H1 (cell line): ENCODE results near the gene SLC2A1. TPM values are rescaled to one million over a fixed set of nuclear protein-coding genes. Genes with fewer than 3 reads are reported as not detected.
"Not testable (repeated sequence)": the region's sequence is repeated elsewhere in the genome, so short reads cannot be mapped to it uniquely, and the experiment has no call there.

Source experiments
- CTCF ChIA-PET: fragments of 300-600 bp; sonication (Branson Sonifier 250); formaldehyde crosslinking; loops from one replicate; lab custom pipeline; 2021; ENCODE audit not compliant: partially characterized antibody; lab: Charles Lee
- POLR2A ChIA-PET: fragments of 300-600 bp; sonication (Branson Sonifier 250); formaldehyde crosslinking; loops from one replicate; lab custom pipeline; 2021; ENCODE audit warnings: inconsistent platforms; ENCODE audit not compliant: partially characterized antibody; lab: Charles Lee
- DNase-seq, 2 experiments: peaks; one replicate each; pipeline versions ENCODE4 v3.0.0 to v3.0.0-alpha.2; 2010 to 2022; ENCODE audit warnings: low spot score in 2 of 2, low read depth in 1 of 2, mixed read lengths in 1 of 2
- FAIRE-seq: peaks from 2 replicates; lab custom pipeline; 2011; peaks lifted over from hg19 to GRCh38; lab: Jason Lieb, UNC
- H2AFZ ChIP-seq: 2 replicates; pipeline ENCODE4 v1.8.1; 2012; ENCODE audit warnings: low read length, inconsistent platforms
- H2AK5ac ChIP-seq: 2 replicates; pipeline ENCODE4 v1.6.1; 2013; ENCODE audit warnings: low read depth, low read length
- H2BK120ac ChIP-seq: replicated peaks from 2 replicates; pipeline ENCODE3; 2013; ENCODE audit warnings: low read depth, low read length, inconsistent platforms
- H2BK12ac ChIP-seq: 2 replicates; pipeline ENCODE4 v1.6.1; 2013; ENCODE audit warnings: low read depth, low read length
- H2BK15ac ChIP-seq: 2 replicates; pipeline ENCODE4 v1.6.1; 2013; ENCODE audit warnings: low read length
- H2BK20ac ChIP-seq: 2 replicates; pipeline ENCODE4 v1.6.1; 2013; ENCODE audit warnings: low read length
- H2BK5ac ChIP-seq: 2 replicates; pipeline ENCODE4 v1.6.1; 2013; ENCODE audit warnings: low read depth, low read length
- H3K14ac ChIP-seq: 2 replicates; pipeline ENCODE4 v1.6.1; 2013; ENCODE audit warnings: inconsistent platforms; ENCODE audit not compliant: insufficient read length
- H3K18ac ChIP-seq: 2 replicates; pipeline ENCODE4 v1.6.1; 2013; ENCODE audit warnings: low read length; ENCODE audit errors: extremely low read depth
- H3K23ac ChIP-seq: 2 replicates; pipeline ENCODE4 v1.6.1; 2013; ENCODE audit warnings: inconsistent platforms; ENCODE audit not compliant: insufficient read length
- H3K23me2 ChIP-seq: 2 replicates; pipeline ENCODE4 v1.6.1; 2013; ENCODE audit warnings: low read depth, low read length
- H3K27ac ChIP-seq: 2 replicates; pipeline ENCODE4 v1.6.1; 2011; ENCODE audit warnings: low read depth, low read length, inconsistent platforms
- H3K27me3 ChIP-seq, 4 experiments: replicated peaks in 1 of 4; 1 replicate in 1 of 4; 2 replicates in 3 of 4; pipeline versions ENCODE4 v1.6.1 to v1.8.1; 2011 to 2013; ENCODE audit warnings: low read length in 3 of 4, mild to moderate bottlenecking in 3 of 4, inconsistent platforms in 2 of 4, mixed read lengths in 2 of 4, moderate library complexity in 1 of 4; ENCODE audit not compliant: control insufficient read depth in 3 of 4, insufficient read depth in 3 of 4; ENCODE audit errors: extremely low read depth in 1 of 4
- H3K36me3 ChIP-seq, 4 experiments: 2 replicates each; pipeline versions ENCODE4 v1.6.1 to v1.8.1; 2011 to 2013; ENCODE audit warnings: mild to moderate bottlenecking in 4 of 4, low read length in 3 of 4, moderate library complexity in 2 of 4, control low read depth in 1 of 4, inconsistent platforms in 1 of 4; ENCODE audit not compliant: insufficient read depth in 4 of 4, control insufficient read depth in 2 of 4
- H3K4ac ChIP-seq: replicated peaks from 2 replicates; pipeline ENCODE3; 2013; ENCODE audit warnings: low read length, low read depth, mixed read lengths, inconsistent platforms; ENCODE audit not compliant: insufficient read length
- H3K4me1 ChIP-seq, 4 experiments: replicated peaks in 1 of 4; 1 replicate in 1 of 4; 2 replicates in 3 of 4; pipeline versions ENCODE4 v1.6.1 to v1.8.1; 2011 to 2013; ENCODE audit warnings: low read length in 3 of 4, inconsistent platforms in 2 of 4, mixed read lengths in 1 of 4; ENCODE audit not compliant: insufficient read depth in 4 of 4, control insufficient read depth in 3 of 4
- H3K4me2 ChIP-seq, 2 experiments: 2 replicates each; pipeline versions ENCODE4 v1.6.1 to v1.8.1; 2011 to 2013; ENCODE audit warnings: low read depth in 2 of 2, low read length in 2 of 2, control low read depth in 1 of 2, inconsistent platforms in 1 of 2, mild to moderate bottlenecking in 1 of 2; ENCODE audit not compliant: insufficient read depth in 1 of 2
- H3K4me3 ChIP-seq, 4 experiments: fragments of 200-600, 300-600 bp in 1 of 4; sonication (generic), shearing (Covaris generic), sonication (Bioruptor Twin) in 1 of 4; 2 replicates each; pipeline versions ENCODE4 v1.5.1 to v1.8.1; 2011 to 2016; ENCODE audit warnings: low read length in 4 of 4, low read depth in 3 of 4, control low read depth in 2 of 4, inconsistent platforms in 2 of 4, mild to moderate bottlenecking in 2 of 4, mixed read lengths in 1 of 4, moderate library complexity in 1 of 4; ENCODE audit not compliant: insufficient read depth in 2 of 4; ENCODE audit errors: extremely low read depth in 1 of 4
- H3K56ac ChIP-seq: replicated peaks from 2 replicates; pipeline ENCODE3; 2013; ENCODE audit warnings: low read depth, mild to moderate bottlenecking, mixed read lengths, low read length, inconsistent platforms; ENCODE audit not compliant: insufficient read length
- H3K79me1 ChIP-seq: 2 replicates; pipeline ENCODE4 v1.6.1; 2013; ENCODE audit warnings: low read depth, low read length, control low read depth
- H3K79me2 ChIP-seq, 2 experiments: 2 replicates each; pipeline versions ENCODE4 v1.6.1 to v1.8.1; 2012 to 2013; ENCODE audit warnings: low read length in 2 of 2, mild to moderate bottlenecking in 2 of 2, inconsistent platforms in 1 of 2; ENCODE audit not compliant: insufficient read depth in 2 of 2, control insufficient read depth in 1 of 2
- H3K9ac ChIP-seq, 4 experiments: replicated peaks in 1 of 4; 1 replicate in 1 of 4; 2 replicates in 3 of 4; pipeline versions ENCODE4 v1.6.1 to v1.8.1; 2011 to 2013; ENCODE audit warnings: low read depth in 3 of 4, low read length in 3 of 4, control low read depth in 2 of 4, mild to moderate bottlenecking in 2 of 4, moderate library complexity in 2 of 4, inconsistent platforms in 1 of 4; ENCODE audit errors: extremely low read depth in 1 of 4
- H3K9me3 ChIP-seq, 2 experiments: 2 replicates each; pipeline versions ENCODE4 v1.6.1 to v1.8.1; 2012 to 2013; ENCODE audit warnings: mild to moderate bottlenecking in 2 of 2, moderate library complexity in 2 of 2, control low read depth in 1 of 2, inconsistent platforms in 1 of 2, low read depth in 1 of 2, low read length in 1 of 2, mixed read lengths in 1 of 2; ENCODE audit not compliant: insufficient read depth in 2 of 2
- H4K20me1 ChIP-seq, 2 experiments: replicated peaks in 1 of 2; 2 replicates each; pipeline versions ENCODE3 to v1.8.1; 2011 to 2013; ENCODE audit warnings: inconsistent platforms in 2 of 2, low read length in 2 of 2, mild to moderate bottlenecking in 1 of 2; ENCODE audit not compliant: insufficient read depth in 2 of 2, control insufficient read depth in 1 of 2
- H4K5ac ChIP-seq: 2 replicates; pipeline ENCODE4 v1.6.1; 2013; ENCODE audit warnings: low read length, low read depth, mixed read lengths, inconsistent platforms; ENCODE audit not compliant: insufficient read length
- H4K8ac ChIP-seq: 2 replicates; pipeline ENCODE4 v1.8.0; 2013; ENCODE audit warnings: mild to moderate bottlenecking, moderate library complexity, low read length, inconsistent platforms; ENCODE audit not compliant: insufficient read depth; ENCODE audit errors: extremely low read depth
- H4K91ac ChIP-seq: replicated peaks from 2 replicates; pipeline ENCODE3; 2013; ENCODE audit warnings: low read length, mixed read lengths, inconsistent platforms; ENCODE audit not compliant: insufficient read length
- WGBS, 2 experiments: shearing (Covaris generic) in 1 of 2; methylation state at CpG; one replicate each; pipeline versions ENCODE4 v1.1.6 to v1.1.7; 2013 to 2015; ENCODE audit warnings: low lambda C conversion rate in 2 of 2, mixed read lengths in 2 of 2, inconsistent platforms in 1 of 2, low coverage in 1 of 2, missing lambda C conversion rate in 1 of 2; ENCODE audit not compliant: insufficient replicate concordance in 2 of 2, insufficient coverage in 1 of 2, insufficient read length in 1 of 2; ENCODE audit errors: extremely low coverage in 1 of 2, missing lambda C conversion rate in 1 of 2; 5-methylcytosine and 5-hydroxymethylcytosine counted together
- polyA plus RNA-seq, 7 experiments: library from polyadenylated mRNA; depleted of rRNA in 3 of 7; stranded (reverse) in 5 of 7; unstranded in 2 of 7; fragments of >200 nt in 5 of 7; fragments of 200-250 nt in 2 of 7; gene quantifications; 1 replicate in 5 of 7; 2 replicates in 1 of 7; 4 replicates in 1 of 7; pipeline versions ENCODE4 v1.2.1 to v1.2.3, GENCODE V29; 2011 to 2013; ENCODE audit warnings: missing spikeins in 2 of 7, mixed read lengths in 2 of 7
- total RNA-seq: library from RNA; stranded (reverse); fragmentation: NEBNext Ultra II Directional; extraction: Animal tissue kit (Norgen Biotek cat#: 25700); gene quantifications from 2 replicates; pipeline ENCODE4 v1.2.1, GENCODE V29; 2021

SLC2A1 gene
- total and polyA plus RNA-seq, 2 of the 8 experiments (the other 6 are each of a cell fraction or from before 2014, with no cell fraction given), result 230 to 308 TPM

DNA sequence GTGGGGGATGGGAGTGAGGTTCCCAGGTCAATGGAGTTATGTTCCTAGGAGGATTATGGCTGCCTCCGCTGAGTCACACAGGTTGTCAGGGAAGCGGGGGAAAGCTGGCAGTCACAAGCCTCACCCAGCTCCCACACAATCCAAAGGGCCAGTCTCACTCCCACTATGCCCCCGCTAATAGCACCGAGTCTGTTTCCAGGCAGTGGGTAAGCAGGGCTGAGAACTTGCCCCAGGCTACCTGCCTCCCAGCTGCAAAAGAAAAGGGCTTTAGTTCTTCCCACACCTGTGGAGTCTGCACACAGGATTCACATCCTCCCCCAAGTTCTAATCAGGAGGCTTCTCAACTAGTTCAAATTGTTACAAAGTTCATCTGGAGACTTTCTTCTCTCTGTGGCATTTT is 58.7 kb downstream of the SLC2A1 start:
- H3K4me2 ChIP-seq, H2BK15ac ChIP-seq, H3K79me1 ChIP-seq, H3K79me2 ChIP-seq, H3K9ac ChIP-seq, H3K14ac ChIP-seq, H3K23me2 ChIP-seq, H3K18ac ChIP-seq, H3K23ac ChIP-seq, H2AFZ ChIP-seq, H3K9me3 ChIP-seq, H2AK5ac ChIP-seq, POLR2A ChIA-PET, H4K5ac ChIP-seq, DNase-seq, H4K20me1 ChIP-seq, H3K56ac ChIP-seq, H3K4me3 ChIP-seq, H3K27ac ChIP-seq, H2BK5ac ChIP-seq, H4K91ac ChIP-seq, H3K27me3 ChIP-seq, H2BK120ac ChIP-seq, FAIRE-seq, H3K4ac ChIP-seq, H3K36me3 ChIP-seq, H2BK12ac ChIP-seq, H3K4me1 ChIP-seq, H2BK20ac ChIP-seq, H4K8ac ChIP-seq: not testable (repeated sequence)
- 100% methylated on average over 4 of the region's 4 CpGs; no CpG with 5 or more reads in 1 of the 2 experiments for WGBS, 2 experiments
- CTCF ChIA-PET, result interaction anchor here (1.0 to 2.2 kb wide), 7 partner anchors 8 to 175 kb away, joined by 3 to 11 read pairs (median 3); no protein-coding TSS in a partner anchor
